ENCODE measurements around the gene LSM2.
"Not testable (repeated sequence)": the region's sequence is repeated elsewhere in the genome, so short reads cannot be mapped to it uniquely, and the experiment has no call there.

- not testable (repeated sequence) for TF ChIP-seq CTCF (conservative IDR thresholded peaks at IDR 0.05; ENCODE audit: low read length); EZH2phosphoT487 (IDR thresholded peaks at IDR 0.05; ENCODE audit: borderline replicate concordance)
Measured at GRCh38 chr6:31817929-31818511, 11.3 kb upstream of the LSM2 start.

Data from Loucy (cell line).